ENCODE results near the gene C6orf15. TPM values are rescaled to one million over a fixed set of nuclear protein-coding genes. Genes with fewer than 3 reads are reported as not detected.
A peak's percentile ranks its signal among the peaks of the same experiment; 100 is the strongest.

Gene C6orf15
- total RNA-seq, 6 experiments from 2014 or later = not detected

GRCh38 chr6:31091680-31092079 is 20.7 kb downstream of the C6orf15 start:
- no peak overlapping the region for H3K4me3 Mint-ChIP-seq
- no peaks in the 10 kb centered on the region for H3K9me3 Mint-ChIP-seq
- H3K4me1 Mint-ChIP-seq (ENCODE audit: low read depth) = peaks cover 28% of the 10 kb centered on the region
- H3K27me3 Mint-ChIP-seq (ENCODE audit: insufficient read depth) = peaks cover 2% of the 10 kb centered on the region
- DNase-seq = no peak
- TF ChIP-seq CTCF (IDR thresholded peaks at IDR 0.05) = no peak
- no peaks in the 10 kb centered on the region for H3K36me3 Mint-ChIP-seq (ENCODE audit: low read depth)
- H3K27ac Mint-ChIP-seq = no peak overlapping the region

- H3K4me3 Mint-ChIP-seq = no peak overlapping the region
- peaks cover 35% of the 10 kb centered on the region for H3K4me1 Mint-ChIP-seq (ENCODE audit: low read depth)
- no peak for DNase-seq
- no peak for TF ChIP-seq CTCF (IDR thresholded peaks at IDR 0.05)
- H3K36me3 Mint-ChIP-seq (ENCODE audit: low read depth) = no peaks in the 10 kb centered on the region
- no peak overlapping the region for H3K27ac Mint-ChIP-seq
- H3K27me3 Mint-ChIP-seq (ENCODE audit: insufficient read depth) = peaks cover 2% of the 10 kb centered on the region
- no peaks in the 10 kb centered on the region for H3K9me3 Mint-ChIP-seq
Measured at GRCh38 chr6:31090973-31091364, 21.4 kb downstream of the C6orf15 start.

- H3K27ac Mint-ChIP-seq = no peak overlapping the region
- H3K27me3 Mint-ChIP-seq (ENCODE audit: insufficient read depth) = peaks cover 2% of the 10 kb centered on the region; the same call in 1 of the 2 replicates
- no peak for TF ChIP-seq CTCF (IDR thresholded peaks at IDR 0.05)
- H3K4me1 Mint-ChIP-seq (ENCODE audit: low read depth) = peaks cover 40% of the 10 kb centered on the region
- no peak overlapping the region for H3K4me3 Mint-ChIP-seq
- H3K36me3 Mint-ChIP-seq (ENCODE audit: low read depth) = no peaks in the 10 kb centered on the region
- DNase-seq = no peak
- H3K9me3 Mint-ChIP-seq = no peaks in the 10 kb centered on the region
Measured at GRCh38 chr6:31090275-31090972, 22.0 kb downstream of the C6orf15 start.

- DNase-seq = peak; percentile 77
- peak; percentile 91 for TF ChIP-seq CTCF (IDR thresholded peaks at IDR 0.05)
- Mint-ChIP-seq H3K36me3 (ENCODE audit: low read depth) (no peaks in the 10 kb centered on the region), H3K4me3 (peak overlapping the region; percentile 80), H3K9me3 (no peaks in the 10 kb centered on the region), H3K4me1 (ENCODE audit: low read depth) (peaks cover 41% of the 10 kb centered on the region), H3K27ac (peak overlapping the region; percentile 85), H3K27me3 (ENCODE audit: insufficient read depth) (peaks cover 2% of the 10 kb centered on the region; the same call in 1 of the 2 replicates)
Measured at GRCh38 chr6:31087494-31088089, 24.8 kb downstream of the C6orf15 start.

- DNase-seq = peak; percentile 78
- peak overlapping the region; percentile 80 for H3K4me3 Mint-ChIP-seq
- peak overlapping the region; percentile 85 for H3K27ac Mint-ChIP-seq
Measured at GRCh38 chr6:31086788-31087440, 25.5 kb downstream of the C6orf15 start.

More at GRCh38 chr6:31086788-31087440, 25.5 kb downstream of the C6orf15 start:
- H3K36me3 Mint-ChIP-seq (ENCODE audit: low read depth) = no peaks in the 10 kb centered on the region
- TF ChIP-seq CTCF (IDR thresholded peaks at IDR 0.05) = no peak
- peaks cover 41% of the 10 kb centered on the region for H3K4me1 Mint-ChIP-seq (ENCODE audit: low read depth)
- H3K27me3 Mint-ChIP-seq (ENCODE audit: insufficient read depth) = peaks cover 2% of the 10 kb centered on the region; the same call in 1 of the 2 replicates
- no peaks in the 10 kb centered on the region for H3K9me3 Mint-ChIP-seq

Measured in HFFc6 (cell line).